ENCODE data around the gene ZBTB8A.

The ZBTB8A gene

GRCh38 chr1:32647308-32648134 lies 108.3 kb downstream of the ZBTB8A start:
- no peak overlapping the region for H3K27ac ChIP-seq
- H2AFZ ChIP-seq (ENCODE audit: low read depth): no peak overlapping the region
- H3K4me2 ChIP-seq: 0 out of 2 replicates have a peak overlapping the region, but pooled peaks have one; percentile 17

GRCh38 chr1:32650248-32650751 lies 111.1 kb downstream of the ZBTB8A start, which contains the start of gene ZBTB8OS:
Gene ZBTB8OS (minus strand): TSS chr1:32650550. CDS start chr1:32650529, 21 bp downstream.
- TF ChIP-seq CTCF (conservative IDR thresholded peaks at IDR 0.05; ENCODE audit: low read depth, low read length): no peak
- Histone ChIP-seq H3K9ac (peak within 1 kb of the TSS; percentile 94), H3K36me3 (ENCODE audit: insufficient read depth) (peaks cover 13% of the 10 kb centered on the region), H3K4me3 (IDR thresholded peaks at IDR 0.05; ENCODE audit: insufficient read depth, low read depth, low read length) (peak within 1 kb of the TSS; percentile 66), H3K4me2 (peak within 1 kb of the TSS; percentile 100), H3K27me3 (ENCODE audit: insufficient read depth, low read depth) (no peaks in the 10 kb centered on the region), H3K79me2 (ENCODE audit: insufficient read depth, low read depth) (peaks cover 86% of the 10 kb centered on the region), H4K20me1 (ENCODE audit: insufficient read depth) (no peaks in the 10 kb centered on the region; the same call in 1 of the 2 replicates), H3K4me1 (ENCODE audit: low read depth, poor library complexity, severe bottlenecking) (peaks cover 46% of the 10 kb centered on the region), H3K27ac (peak within 1 kb of the TSS; percentile 96), H2AFZ (ENCODE audit: low read depth) (peak within 1 kb of the TSS; percentile 56)

More at GRCh38 chr1:32647308-32648134, 108.3 kb downstream of the ZBTB8A start:
- Histone ChIP-seq H4K20me1 (ENCODE audit: insufficient read depth) (no peaks in the 10 kb centered on the region; the same call in 1 of the 2 replicates), H3K27me3 (ENCODE audit: insufficient read depth, low read depth) (no peaks in the 10 kb centered on the region), H3K4me3 (IDR thresholded peaks at IDR 0.05; ENCODE audit: insufficient read depth, low read depth, low read length) (no peak overlapping the region), H3K9ac (no peak overlapping the region), H3K79me2 (ENCODE audit: insufficient read depth, low read depth) (peaks cover 85% of the 10 kb centered on the region), H3K4me1 (ENCODE audit: low read depth, poor library complexity, severe bottlenecking) (peaks cover 20% of the 10 kb centered on the region), H3K36me3 (ENCODE audit: insufficient read depth) (peaks cover 5% of the 10 kb centered on the region; the same call in 1 of the 2 replicates)
- TF ChIP-seq CTCF (conservative IDR thresholded peaks at IDR 0.05; ENCODE audit: low read depth, low read length): no peak

GRCh38 chr1:32650752-32651460 lies 111.7 kb downstream of the ZBTB8A start, which contains the start of gene RBBP4:
Gene RBBP4 (plus strand): TSS chr1:32651208. CDS start chr1:32651307, 99 bp downstream.
- peaks cover 86% of the 10 kb centered on the region for H3K79me2 ChIP-seq (ENCODE audit: insufficient read depth, low read depth)
- peak within 1 kb of the TSS; percentile 81 for H3K4me3 ChIP-seq (IDR thresholded peaks at IDR 0.05; ENCODE audit: insufficient read depth, low read depth, low read length)
- H2AFZ ChIP-seq (ENCODE audit: low read depth): peak within 1 kb of the TSS; percentile 56
- peak within 1 kb of the TSS; percentile 94 for H3K9ac ChIP-seq
- H3K36me3 ChIP-seq (ENCODE audit: insufficient read depth): peaks cover 19% of the 10 kb centered on the region
- no peaks in the 10 kb centered on the region; the same call in 1 of the 2 replicates for H4K20me1 ChIP-seq (ENCODE audit: insufficient read depth)
- peak within 1 kb of the TSS; percentile 96 for H3K27ac ChIP-seq
- H3K4me2 ChIP-seq: peak within 1 kb of the TSS; percentile 100
- H3K27me3 ChIP-seq (ENCODE audit: insufficient read depth, low read depth): no peaks in the 10 kb centered on the region
- no peak for TF ChIP-seq CTCF (conservative IDR thresholded peaks at IDR 0.05; ENCODE audit: low read depth, low read length)
- H3K4me1 ChIP-seq (ENCODE audit: low read depth, poor library complexity, severe bottlenecking): peaks cover 47% of the 10 kb centered on the region

- no peak for TF ChIP-seq CTCF (conservative IDR thresholded peaks at IDR 0.05; ENCODE audit: low read depth, low read length)
- Histone ChIP-seq H4K20me1 (ENCODE audit: insufficient read depth) (no peaks in the 10 kb centered on the region; the same call in 1 of the 2 replicates), H2AFZ (ENCODE audit: low read depth) (0 out of 2 replicates have a peak overlapping the region, but pooled peaks have one; percentile 7), H3K27ac (peak overlapping the region; percentile 96), H3K79me2 (ENCODE audit: insufficient read depth, low read depth) (peaks cover 88% of the 10 kb centered on the region), H3K4me1 (ENCODE audit: low read depth, poor library complexity, severe bottlenecking) (peaks cover 47% of the 10 kb centered on the region), H3K9ac (peak overlapping the region; percentile 94), H3K27me3 (ENCODE audit: insufficient read depth, low read depth) (no peaks in the 10 kb centered on the region), H3K4me3 (IDR thresholded peaks at IDR 0.05; ENCODE audit: insufficient read depth, low read depth, low read length) (peak overlapping the region; percentile 81), H3K36me3 (ENCODE audit: insufficient read depth) (peaks cover 20% of the 10 kb centered on the region), H3K4me2 (peak overlapping the region; percentile 100)
Measured at GRCh38 chr1:32651461-32652073, 112.3 kb downstream of the ZBTB8A start.
